GM23248 (cell line): ENCODE data around the gene SLC19A1. TPM values are rescaled to one million over a fixed set of nuclear protein-coding genes. Genes with fewer than 3 reads are reported as not detected.

Experiments
- DNase-seq: peaks from one replicate; pipeline ENCODE4 v3.0.0-alpha.2; 2015
- H2AFZ ChIP-seq: fragments of 200-600 bp; sonication (generic); 2 replicates; pipeline ENCODE4 v1.6.1; 2016; ENCODE audit warnings: antibody characterized with exemption
- H3F3A ChIP-seq: fragments of 200-600 bp; sonication (generic); 2 replicates; pipeline ENCODE4 v1.6.1; 2016; ENCODE audit warnings: mild to moderate bottlenecking, antibody characterized with exemption, mixed run types; ENCODE audit not compliant: insufficient read depth
- H3K27ac ChIP-seq: fragments of 200-600 bp; sonication (generic); 2 replicates; pipeline ENCODE4 v1.5.1; 2016; ENCODE audit warnings: mild to moderate bottlenecking
- H3K27me3 ChIP-seq: fragments of 200-600 bp; sonication (generic); replicated peaks from 2 replicates; pipeline ENCODE4 v1.6.1; 2016; ENCODE audit warnings: mild to moderate bottlenecking; ENCODE audit not compliant: insufficient read depth
- H3K36me3 ChIP-seq: fragments of 200-600 bp; sonication (generic); 2 replicates; pipeline ENCODE4 v1.6.1; 2016; ENCODE audit warnings: low read depth, mild to moderate bottlenecking
- H3K4me1 ChIP-seq: fragments of 200-600 bp; sonication (generic); 2 replicates; pipeline ENCODE4 v1.6.1; 2016; ENCODE audit warnings: mild to moderate bottlenecking; ENCODE audit not compliant: insufficient read depth
- H3K4me2 ChIP-seq: fragments of 200-600 bp; sonication (generic); one replicate; pipeline ENCODE4 v1.6.1; 2016; ENCODE audit warnings: mild to moderate bottlenecking; ENCODE audit not compliant: unreplicated experiment
- H3K4me3 ChIP-seq: fragments of 200-600 bp; sonication (generic); 2 replicates; pipeline ENCODE4 v1.5.1; 2016; ENCODE audit warnings: mild to moderate bottlenecking
- H3K79me2 ChIP-seq: fragments of 200-600 bp; sonication (generic); 2 replicates; pipeline ENCODE4 v1.6.1; 2016; ENCODE audit warnings: mild to moderate bottlenecking; ENCODE audit not compliant: insufficient read depth
- H3K9ac ChIP-seq: fragments of 200-600 bp; sonication (generic); 2 replicates; pipeline ENCODE4 v1.6.1; 2016; ENCODE audit warnings: mild to moderate bottlenecking
- H3K9me2 ChIP-seq: fragments of 200-600 bp; sonication (generic); 2 replicates; pipeline ENCODE4 v1.6.1; 2016; ENCODE audit warnings: mixed run types, mild to moderate bottlenecking, moderate library complexity; ENCODE audit not compliant: insufficient read depth
- H3K9me3 ChIP-seq: fragments of 200-600 bp; sonication (generic); one replicate; pipeline ENCODE4 v1.6.1; 2017; ENCODE audit warnings: low read depth
- H4K20me1 ChIP-seq: fragments of 200-600 bp; sonication (generic); 2 replicates; pipeline ENCODE4 v1.6.0; 2016; ENCODE audit not compliant: insufficient read depth
- EZH2 ChIP-seq: fragments of 200-600 bp; sonication (generic); IDR thresholded peaks from 2 replicates; pipeline ENCODE4 v1.6.1; 2018; ENCODE audit warnings: antibody characterized with exemption, mild to moderate bottlenecking; ENCODE audit not compliant: insufficient read depth, poor library complexity, severe bottlenecking
- EZH2phosphoT487 ChIP-seq: fragments of 200-600 bp; sonication (generic); IDR thresholded peaks from 2 replicates; pipeline ENCODE4 v1.6.1; 2018; ENCODE audit warnings: antibody characterized with exemption, moderate library complexity, mild to moderate bottlenecking, low read depth; ENCODE audit not compliant: insufficient read depth
- WGBS, 2 experiments: methylation state at CpG; one replicate each; pipeline ENCODE4 v1.1.6; 2015 to 2017; ENCODE audit warnings: low lambda C conversion rate in 2 of 2, low coverage in 1 of 2; ENCODE audit errors: missing lambda C conversion rate in 2 of 2; 5-methylcytosine and 5-hydroxymethylcytosine counted together
- in situ Hi-C: fragments of 300-500 bp; cut with MboI; formaldehyde crosslinking; loops from 2 replicates; pipeline ENCODE4 v1.15.0; 2020
- polyA plus RNA-seq: library from polyadenylated mRNA; unstranded; fragments of >200 nt; fragmentation: Nextera tagmentation; extraction: Ambion mirVana; gene quantifications from 2 replicates; pipeline ENCODE4 v1.2.1, GENCODE V29; 2016
- total RNA-seq: library from RNA; depleted of rRNA; stranded (reverse); fragments of >200 nt; shearing (Covaris generic); gene quantifications from 2 replicates; pipeline ENCODE4 v1.2.3, GENCODE V29; 2014

The SLC19A1 gene
- total and polyA plus RNA-seq, 2 experiments from 2014 or later, result 7.8 to 8.4 TPM

GRCh38 chr21:45534636-45535331 is 7.5 kb downstream of the SLC19A1 start:
- in situ Hi-C loops, result no loop called here
- no peak overlapping the region for H2AFZ ChIP-seq
- no peaks in the 10 kb centered on the region for H3K27me3 ChIP-seq
- TF ChIP-seq EZH2, result no peak
- TF ChIP-seq EZH2phosphoT487, result no peak
- H3K36me3 ChIP-seq, result no peaks in the 10 kb centered on the region
- H3K27ac ChIP-seq, result no peak overlapping the region
- H3F3A ChIP-seq, result no peaks in the 10 kb centered on the region
- no peaks in the 10 kb centered on the region for H3K9me3 ChIP-seq
- no peak overlapping the region for H3K9ac ChIP-seq
- no peak overlapping the region for H3K4me2 ChIP-seq
- no peak for DNase-seq
- no peaks in the 10 kb centered on the region for H4K20me1 ChIP-seq
- 82 to 84% methylated on average over 23 to 27 of the region's 28 CpGs for WGBS, 2 experiments
- no peak overlapping the region for H3K4me3 ChIP-seq
- H3K79me2 ChIP-seq, result no peaks in the 10 kb centered on the region
- no peaks in the 10 kb centered on the region for H3K9me2 ChIP-seq
- H3K4me1 ChIP-seq, result no peaks in the 10 kb centered on the region

- no peaks in the 10 kb centered on the region for H3K9me2 ChIP-seq
- 83% methylated on average over 19 to 20 of the region's 20 CpGs for WGBS, 2 experiments
- no peaks in the 10 kb centered on the region for H3K36me3 ChIP-seq
- H3K9ac ChIP-seq, result no peak overlapping the region
- in situ Hi-C loops, result no loop called here
- H4K20me1 ChIP-seq, result no peaks in the 10 kb centered on the region
- no peak for DNase-seq
- no peak overlapping the region for H3K4me3 ChIP-seq
- no peaks in the 10 kb centered on the region for H3K79me2 ChIP-seq
- H3K27me3 ChIP-seq, result no peaks in the 10 kb centered on the region
- no peak overlapping the region for H3K27ac ChIP-seq
- no peaks in the 10 kb centered on the region for H3K9me3 ChIP-seq
- H2AFZ ChIP-seq, result no peak overlapping the region
- H3F3A ChIP-seq, result no peaks in the 10 kb centered on the region
- no peak overlapping the region for H3K4me2 ChIP-seq
- H3K4me1 ChIP-seq, result no peaks in the 10 kb centered on the region
- TF ChIP-seq EZH2phosphoT487, result no peak
- no peak for TF ChIP-seq EZH2
Measured at GRCh38 chr21:45533846-45534635, 8.2 kb downstream of the SLC19A1 start.

DNA sequence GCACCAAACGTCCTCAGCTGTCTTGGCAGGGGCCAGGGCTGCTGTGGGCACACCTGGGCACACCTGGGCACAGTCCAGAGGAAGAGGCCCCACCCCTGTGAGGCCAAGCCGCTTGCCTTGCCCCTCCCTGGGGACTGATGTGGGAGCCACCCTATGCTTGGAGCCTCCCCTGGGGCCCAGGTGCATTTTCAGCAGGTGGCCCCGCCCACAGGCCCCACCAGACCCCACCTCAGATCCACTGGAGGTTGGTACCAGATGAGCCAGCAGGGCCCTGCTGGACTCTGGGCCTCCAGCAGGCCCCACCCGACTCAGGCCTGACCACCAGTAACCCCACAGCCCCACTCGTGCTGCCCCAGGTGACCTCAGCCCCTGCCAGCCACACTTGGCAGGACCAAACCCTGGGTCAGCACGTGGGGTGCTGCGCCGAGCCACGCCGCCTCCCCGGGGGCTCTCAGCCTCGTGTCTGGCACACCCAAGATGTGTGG is 8.8 kb downstream of the SLC19A1 start:
- no peak overlapping the region for H3K9ac ChIP-seq
- no peaks in the 10 kb centered on the region for H3K27me3 ChIP-seq
- TF ChIP-seq EZH2phosphoT487, result no peak
- TF ChIP-seq EZH2, result no peak
- no peaks in the 10 kb centered on the region for H3K79me2 ChIP-seq
- no peaks in the 10 kb centered on the region for H3K36me3 ChIP-seq
- H3K27ac ChIP-seq, result no peak overlapping the region
- H3K4me1 ChIP-seq, result no peaks in the 10 kb centered on the region
- no peaks in the 10 kb centered on the region for H3K9me2 ChIP-seq
- H3K4me3 ChIP-seq, result no peak overlapping the region
- in situ Hi-C loops, result no loop called here
- DNase-seq, result no peak
- H2AFZ ChIP-seq, result no peak overlapping the region
- H3K9me3 ChIP-seq, result no peaks in the 10 kb centered on the region
- no peak overlapping the region for H3K4me2 ChIP-seq
- H3F3A ChIP-seq, result no peaks in the 10 kb centered on the region
- WGBS, 2 experiments, result 81 to 84% methylated on average over 5 to 9 of the region's 12 CpGs
- H4K20me1 ChIP-seq, result no peaks in the 10 kb centered on the region

DNA sequence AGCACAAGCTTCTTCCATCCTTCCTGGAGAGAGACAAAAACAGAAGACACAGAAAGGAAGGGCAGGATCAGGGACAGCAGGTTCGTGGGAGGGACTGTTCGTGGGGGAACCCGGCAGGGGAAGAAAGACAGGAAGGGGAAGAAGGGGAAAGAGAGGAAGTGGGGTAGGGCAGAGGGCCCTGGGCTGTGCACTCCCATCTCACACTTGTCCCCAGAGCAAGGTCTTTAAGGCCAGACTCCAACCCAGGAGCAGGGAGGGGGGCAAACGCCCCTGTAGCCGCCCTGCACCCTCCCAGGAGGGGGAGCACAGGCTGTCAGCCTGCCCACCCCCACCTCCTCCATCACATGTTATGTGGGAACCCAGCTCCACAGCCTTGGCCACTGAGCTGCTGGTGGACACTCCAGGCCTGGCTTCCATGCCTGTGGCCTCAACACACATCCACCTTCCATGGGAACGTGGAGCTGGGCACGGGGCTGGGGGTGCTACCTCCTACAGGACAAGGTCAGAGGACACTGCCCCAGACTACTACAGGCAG is 9.3 kb downstream of the SLC19A1 start:
- no peak for TF ChIP-seq EZH2phosphoT487
- TF ChIP-seq EZH2, result no peak
- Histone ChIP-seq H2AFZ (no peak overlapping the region), H3K9me3 (no peaks in the 10 kb centered on the region), H3K27me3 (no peaks in the 10 kb centered on the region), H3K4me3 (no peak overlapping the region), H3K79me2 (no peaks in the 10 kb centered on the region), H3F3A (no peaks in the 10 kb centered on the region), H3K4me2 (no peak overlapping the region), H4K20me1 (no peaks in the 10 kb centered on the region), H3K27ac (no peak overlapping the region), H3K36me3 (no peaks in the 10 kb centered on the region), H3K9me2 (no peaks in the 10 kb centered on the region), H3K9ac (no peak overlapping the region), H3K4me1 (no peaks in the 10 kb centered on the region)
- in situ Hi-C loops, result no loop called here
- no peak for DNase-seq
- 65 to 68% methylated on average over 7 of the region's 7 CpGs for WGBS, 2 experiments
